ENCODE results near the gene ACP5. TPM values are rescaled to one million over a fixed set of nuclear protein-coding genes. Genes with fewer than 3 reads are reported as not detected.
"Not testable (repeated sequence)": the region's sequence is repeated elsewhere in the genome, so short reads cannot be mapped to it uniquely, and the experiment has no call there.

ACP5 gene
- polyA plus RNA-seq, 1 donor (not counting 4 experiments of a cell fraction or from before 2014, with no cell fraction given), result 15.0 TPM

DNA sequence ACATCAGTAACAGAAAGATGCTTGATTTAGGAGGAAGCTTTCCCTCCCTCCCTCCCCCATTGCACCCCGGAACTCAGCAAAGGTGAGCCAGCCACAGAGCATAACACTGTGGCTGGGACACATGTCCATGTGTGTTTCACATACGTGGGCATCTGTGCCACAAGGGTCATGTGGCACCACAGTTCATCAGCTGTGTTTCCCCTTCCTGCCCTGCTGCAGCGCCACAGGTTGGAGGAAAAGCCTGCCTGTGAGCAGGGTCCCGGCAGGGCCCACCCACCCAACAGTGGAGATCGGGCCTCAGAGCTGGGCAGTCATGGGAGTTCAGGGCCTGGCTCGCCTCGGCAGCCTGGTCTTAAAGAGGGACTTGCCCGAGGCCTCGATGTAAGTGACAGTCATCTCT, 2.8 kb downstream of the ACP5 start:
- Histone ChIP-seq H2AFZ (ENCODE audit: control insufficient read depth, low read length) (no peak overlapping the region), H3K9ac (ENCODE audit: control insufficient read depth, extremely low read depth, insufficient read depth, low read length) (no peak overlapping the region), H3K4me3 (ENCODE audit: control insufficient read depth in 2 of 3, extremely low read depth in 1 of 3, insufficient read depth in 2 of 3, low read depth in 1 of 3, low read length in 3 of 3) (no peak overlapping the region), H3K27ac (ENCODE audit: control insufficient read depth, insufficient read depth, low read length) (no peak overlapping the region), H3K4me1 (ENCODE audit: control insufficient read depth, extremely low read depth, insufficient read depth, low read length) (peaks cover 13% of the 10 kb centered on the region), H3K9me3 (ENCODE audit: control insufficient read depth, low read depth, low read length) (no peaks in the 10 kb centered on the region), H3K27me3 (ENCODE audit: control insufficient read depth, extremely low read depth, insufficient read depth, low read length) (no peaks in the 10 kb centered on the region), H3K4me2 (ENCODE audit: control insufficient read depth, extremely low read depth, insufficient read depth, low read depth, low read length) (no peak overlapping the region), H3K36me3 (ENCODE audit: control insufficient read depth in 2 of 2, extremely low read depth in 1 of 2, insufficient read depth in 2 of 2, low read length in 2 of 2) (no peaks in the 10 kb centered on the region), H3K9me1 (ENCODE audit: control insufficient read depth, extremely low read depth, insufficient read depth, low read length) (no peaks in the 10 kb centered on the region), H3K79me2 (ENCODE audit: control insufficient read depth, insufficient read depth, low read length) (no peaks in the 10 kb centered on the region), H4K20me1 (ENCODE audit: control insufficient read depth, extremely low read depth, insufficient read depth, low read length) (no peaks in the 10 kb centered on the region)
- dilution Hi-C loops (cut with MboI; ENCODE audit: extremely low pct_ligation_motif_present, low sequenced_read_pairs), result no loop called here
- TF ChIP-seq, protein P1, sequence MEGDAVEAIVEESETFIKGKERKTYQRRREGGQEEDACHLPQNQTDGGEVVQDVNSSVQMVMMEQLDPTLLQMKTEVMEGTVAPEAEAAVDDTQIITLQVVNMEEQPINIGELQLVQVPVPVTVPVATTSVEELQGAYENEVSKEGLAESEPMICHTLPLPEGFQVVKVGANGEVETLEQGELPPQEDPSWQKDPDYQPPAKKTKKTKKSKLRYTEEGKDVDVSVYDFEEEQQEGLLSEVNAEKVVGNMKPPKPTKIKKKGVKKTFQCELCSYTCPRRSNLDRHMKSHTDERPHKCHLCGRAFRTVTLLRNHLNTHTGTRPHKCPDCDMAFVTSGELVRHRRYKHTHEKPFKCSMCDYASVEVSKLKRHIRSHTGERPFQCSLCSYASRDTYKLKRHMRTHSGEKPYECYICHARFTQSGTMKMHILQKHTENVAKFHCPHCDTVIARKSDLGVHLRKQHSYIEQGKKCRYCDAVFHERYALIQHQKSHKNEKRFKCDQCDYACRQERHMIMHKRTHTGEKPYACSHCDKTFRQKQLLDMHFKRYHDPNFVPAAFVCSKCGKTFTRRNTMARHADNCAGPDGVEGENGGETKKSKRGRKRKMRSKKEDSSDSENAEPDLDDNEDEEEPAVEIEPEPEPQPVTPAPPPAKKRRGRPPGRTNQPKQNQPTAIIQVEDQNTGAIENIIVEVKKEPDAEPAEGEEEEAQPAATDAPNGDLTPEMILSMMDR (optimal IDR thresholded peaks at IDR 0.05 in 1 of 3, IDR thresholded peaks at IDR 0.05 in 1 of 3, conservative IDR thresholded peaks at IDR 0.05 in 1 of 3; ENCODE audit: extremely low read depth in 1 of 3, insufficient read depth in 2 of 3, low read length in 3 of 3), result no peak
- no peak for TF ChIP-seq EZH2 (IDR thresholded peaks at IDR 0.05; ENCODE audit: low read length)
- no peak for FAIRE-seq
- DNase-seq (ENCODE audit: low read depth, low spot score), result no peak

DNA sequence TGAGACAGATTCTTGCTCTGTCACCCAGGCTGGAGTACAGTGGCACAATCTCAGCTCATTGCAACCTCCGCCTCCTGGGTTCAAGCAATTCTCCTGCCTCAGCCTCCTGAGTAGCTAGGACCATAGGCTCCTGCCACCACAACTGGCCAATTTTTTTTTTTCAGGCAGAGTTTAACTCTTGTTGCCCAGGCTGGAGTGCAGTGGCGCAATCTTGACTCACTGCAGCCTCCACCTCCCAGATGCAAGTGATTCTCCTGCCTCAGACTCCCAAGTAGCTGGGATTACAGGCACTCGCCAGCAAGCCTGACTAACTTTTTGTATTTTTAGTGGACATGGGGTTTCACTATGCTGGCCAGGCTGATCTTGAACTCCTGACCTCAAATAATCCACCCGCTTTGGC, 3.7 kb downstream of the ACP5 start:
- dilution Hi-C loops (cut with MboI; ENCODE audit: extremely low pct_ligation_motif_present, low sequenced_read_pairs); FAIRE-seq: not testable (repeated sequence)

DNA sequence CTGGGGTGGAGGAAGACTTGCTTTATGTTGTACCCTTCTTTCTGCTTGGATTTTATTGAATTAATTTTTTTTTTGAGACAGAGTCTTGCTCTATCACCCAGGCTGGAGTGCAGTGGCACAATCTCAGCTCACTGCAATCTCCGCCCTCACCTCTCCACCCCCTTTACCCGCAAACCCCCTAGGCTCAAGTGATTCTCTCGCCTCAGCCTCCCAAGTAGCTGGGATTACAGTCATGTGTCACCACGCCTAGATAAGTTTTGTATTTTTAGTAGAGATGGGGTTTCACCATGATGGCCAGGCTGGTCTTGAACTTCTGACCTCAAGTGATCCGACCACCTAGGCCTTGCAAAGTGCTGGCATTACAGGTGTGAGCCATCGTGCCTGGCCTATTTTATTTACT, 4.1 kb downstream of the ACP5 start:
- H2AFZ ChIP-seq (ENCODE audit: control insufficient read depth, low read length); H3K27me3 ChIP-seq (ENCODE audit: control insufficient read depth, extremely low read depth, insufficient read depth, low read length); H3K27ac ChIP-seq (ENCODE audit: control insufficient read depth, insufficient read depth, low read length); FAIRE-seq; H3K9ac ChIP-seq (ENCODE audit: control insufficient read depth, extremely low read depth, insufficient read depth, low read length); dilution Hi-C loops (cut with MboI; ENCODE audit: extremely low pct_ligation_motif_present, low sequenced_read_pairs); H4K20me1 ChIP-seq (ENCODE audit: control insufficient read depth, extremely low read depth, insufficient read depth, low read length); H3K9me1 ChIP-seq (ENCODE audit: control insufficient read depth, extremely low read depth, insufficient read depth, low read length); H3K4me1 ChIP-seq (ENCODE audit: control insufficient read depth, extremely low read depth, insufficient read depth, low read length); H3K9me3 ChIP-seq (ENCODE audit: control insufficient read depth, low read depth, low read length); H3K36me3 ChIP-seq (ENCODE audit: control insufficient read depth in 2 of 2, extremely low read depth in 1 of 2, insufficient read depth in 2 of 2, low read length in 2 of 2); H3K79me2 ChIP-seq (ENCODE audit: control insufficient read depth, insufficient read depth, low read length); H3K4me3 ChIP-seq (ENCODE audit: control insufficient read depth in 2 of 3, extremely low read depth in 1 of 3, insufficient read depth in 2 of 3, low read depth in 1 of 3, low read length in 3 of 3); H3K4me2 ChIP-seq (ENCODE audit: control insufficient read depth, extremely low read depth, insufficient read depth, low read depth, low read length); DNase-seq (ENCODE audit: low read depth, low spot score): not testable (repeated sequence)

More for the DNA sequence above, 3.7 kb downstream of the ACP5 start:
- not testable (repeated sequence) for H3K27ac ChIP-seq (ENCODE audit: control insufficient read depth, insufficient read depth, low read length); H3K4me2 ChIP-seq (ENCODE audit: control insufficient read depth, extremely low read depth, insufficient read depth, low read depth, low read length); H3K9me1 ChIP-seq (ENCODE audit: control insufficient read depth, extremely low read depth, insufficient read depth, low read length); H3K9ac ChIP-seq (ENCODE audit: control insufficient read depth, extremely low read depth, insufficient read depth, low read length); DNase-seq (ENCODE audit: low read depth, low spot score); H3K4me3 ChIP-seq (ENCODE audit: control insufficient read depth in 2 of 3, extremely low read depth in 1 of 3, insufficient read depth in 2 of 3, low read depth in 1 of 3, low read length in 3 of 3); H3K27me3 ChIP-seq (ENCODE audit: control insufficient read depth, extremely low read depth, insufficient read depth, low read length); H3K9me3 ChIP-seq (ENCODE audit: control insufficient read depth, low read depth, low read length); H3K79me2 ChIP-seq (ENCODE audit: control insufficient read depth, insufficient read depth, low read length); H3K36me3 ChIP-seq (ENCODE audit: control insufficient read depth in 2 of 2, extremely low read depth in 1 of 2, insufficient read depth in 2 of 2, low read length in 2 of 2); H4K20me1 ChIP-seq (ENCODE audit: control insufficient read depth, extremely low read depth, insufficient read depth, low read length); H2AFZ ChIP-seq (ENCODE audit: control insufficient read depth, low read length)
- H3K4me1 ChIP-seq (ENCODE audit: control insufficient read depth, extremely low read depth, insufficient read depth, low read length), result peaks cover 13% of the 10 kb centered on the region

Measured in keratinocyte (primary cell).